NB4 (cell line): ENCODE results near the gene FOXF1.

Source experiments
- MYC ChIP-seq: IDR thresholded peaks from 2 replicates; pipeline ENCODE4 v1.6.1; 2011; ENCODE audit warnings: low read depth, low read length
- POLR2A ChIP-seq: IDR thresholded peaks from 2 replicates; pipeline ENCODE4 v1.6.1; 2011; ENCODE audit warnings: mild to moderate bottlenecking; ENCODE audit not compliant: insufficient read length; ENCODE audit errors: extremely low read depth
- TF ChIP-seq, protein P1 (sequence below): IDR thresholded peaks from one replicate; pipeline ENCODE4 v1.5.1; 2012; ENCODE audit warnings: low read depth, low read length

DNA sequence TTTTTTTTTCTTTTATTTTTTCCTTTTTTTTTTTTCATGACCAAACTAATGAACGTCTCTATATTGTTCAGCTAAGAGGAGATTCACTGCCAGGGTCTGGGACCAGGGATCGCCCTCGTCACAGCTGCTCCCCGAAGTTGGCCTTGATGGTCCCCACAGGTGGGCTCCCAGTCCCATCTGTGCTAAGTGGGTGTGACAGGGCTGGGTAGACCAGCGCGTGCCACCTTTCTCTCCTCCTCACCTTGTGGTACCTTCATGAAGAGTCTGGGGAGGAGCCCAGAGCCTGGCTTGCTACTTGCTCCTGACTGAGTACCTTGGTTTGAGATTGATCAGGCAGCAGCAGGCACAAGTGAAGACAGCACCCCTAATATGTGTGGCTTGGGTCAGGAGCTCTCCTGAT is 6.5 kb upstream of the FOXF1 start:
- TF ChIP-seq, protein P1, sequence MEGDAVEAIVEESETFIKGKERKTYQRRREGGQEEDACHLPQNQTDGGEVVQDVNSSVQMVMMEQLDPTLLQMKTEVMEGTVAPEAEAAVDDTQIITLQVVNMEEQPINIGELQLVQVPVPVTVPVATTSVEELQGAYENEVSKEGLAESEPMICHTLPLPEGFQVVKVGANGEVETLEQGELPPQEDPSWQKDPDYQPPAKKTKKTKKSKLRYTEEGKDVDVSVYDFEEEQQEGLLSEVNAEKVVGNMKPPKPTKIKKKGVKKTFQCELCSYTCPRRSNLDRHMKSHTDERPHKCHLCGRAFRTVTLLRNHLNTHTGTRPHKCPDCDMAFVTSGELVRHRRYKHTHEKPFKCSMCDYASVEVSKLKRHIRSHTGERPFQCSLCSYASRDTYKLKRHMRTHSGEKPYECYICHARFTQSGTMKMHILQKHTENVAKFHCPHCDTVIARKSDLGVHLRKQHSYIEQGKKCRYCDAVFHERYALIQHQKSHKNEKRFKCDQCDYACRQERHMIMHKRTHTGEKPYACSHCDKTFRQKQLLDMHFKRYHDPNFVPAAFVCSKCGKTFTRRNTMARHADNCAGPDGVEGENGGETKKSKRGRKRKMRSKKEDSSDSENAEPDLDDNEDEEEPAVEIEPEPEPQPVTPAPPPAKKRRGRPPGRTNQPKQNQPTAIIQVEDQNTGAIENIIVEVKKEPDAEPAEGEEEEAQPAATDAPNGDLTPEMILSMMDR: no peak
- no peak for TF ChIP-seq MYC
- TF ChIP-seq POLR2A: no peak
